Panc1 (cell line): Measurements from ENCODE around the gene KIAA1958.

Source experiments
- CTCF ChIP-seq: fragments of 450-650 bp; IDR thresholded peaks from 2 replicates; pipeline ENCODE4 v1.5.1; 2017; ENCODE audit warnings: mild to moderate bottlenecking
- REST ChIP-seq, 2 experiments: IDR thresholded peaks; 2 replicates each; pipeline ENCODE4 v1.6.1; 2011 to 2012; ENCODE audit warnings: low read depth in 2 of 2, control low read depth in 1 of 2, low read length in 1 of 2, mild to moderate bottlenecking in 1 of 2, moderate library complexity in 1 of 2; ENCODE audit not compliant: insufficient read depth in 1 of 2

- TF ChIP-seq CTCF (no peak), REST (IDR thresholded peaks at IDR 0.05; ENCODE audit: insufficient read depth in 1 of 2, low read depth in 2 of 2, low read length in 1 of 2) (no peak)
Measured at GRCh38 chr9:112582371-112583262, 96.0 kb downstream of the KIAA1958 start.
